Activated naive CD4-positive, alpha-beta T cell treated with anti-CD3 and anti-CD28 coated beads, Interleukin-2, amount 50 U/mL, for 72 hours (primary cell): ENCODE measurements around the gene UPK3A. TPM values are rescaled to one million over a fixed set of nuclear protein-coding genes. Genes with fewer than 3 reads are reported as not detected.

ENCODE experiments used
- total RNA-seq, 2 donors: library from RNA; stranded (reverse); gene quantifications; one replicate each; pipeline ENCODE4 v1.2.3, GENCODE V29; 2022

The UPK3A gene
- total RNA-seq, 2 donors from 2014 or later: not detected

Other genes with a start within 250 kb of the UPK3A start
- 100 to 1,000 TPM; 152 to 159 TPM for gene NUP50, start 121.0 kb upstream of the UPK3A start, total RNA-seq
- 10 to 100 TPM; 12.5 to 16.5 TPM for gene KIAA0930, start 44.1 kb upstream of the UPK3A start, total RNA-seq
- gene FAM118A, start 25.0 kb downstream of the UPK3A start, total RNA-seq: 10 to 100 TPM; 59.2 to 79.0 TPM
- gene SMC1B, start 128.7 kb downstream of the UPK3A start, total RNA-seq: under 1 TPM; 0.80 to 0.93 TPM
- 1 to 10 TPM; 6.7 to 9.7 TPM for gene RIBC2, start 128.7 kb downstream of the UPK3A start, total RNA-seq
- gene FBLN1, start 217.9 kb downstream of the UPK3A start, total RNA-seq: under 1 TPM; 0.39 to 0.57 TPM